Mononuclear cell (primary cell): ENCODE results near the gene ZBED5. TPM values are rescaled to one million over a fixed set of nuclear protein-coding genes. Genes with fewer than 3 reads are reported as not detected.
"Not testable (repeated sequence)": the region's sequence is repeated elsewhere in the genome, so short reads cannot be mapped to it uniquely, and the experiment has no call there.

Source experiments
- H3K27me3 ChIP-seq: 2 replicates; pipeline ENCODE4 v1.6.0; 2011; ENCODE audit warnings: low read length, control low read depth; ENCODE audit not compliant: insufficient read depth
- H3K4me1 ChIP-seq: 2 replicates; pipeline ENCODE4 v1.5.1; 2011; ENCODE audit warnings: mild to moderate bottlenecking, low read length, control low read depth; ENCODE audit not compliant: insufficient read depth
- H3K4me3 ChIP-seq: 2 replicates; pipeline ENCODE4 v1.5.1; 2011; ENCODE audit warnings: mild to moderate bottlenecking, low read length, moderate library complexity
- H3K9me3 ChIP-seq: 2 replicates; pipeline ENCODE4 v1.5.1; 2011; ENCODE audit warnings: low read depth, mild to moderate bottlenecking, control low read depth, low read length
- total RNA-seq: library from RNA; depleted of rRNA; stranded (reverse); fragments of >200 nt; gene quantifications from one replicate; pipeline ENCODE4 v1.2.3, GENCODE V29; 2012

Gene ZBED5
- total RNA-seq, 1 donor, result 47.3 TPM

- H3K4me3 ChIP-seq, result no peak overlapping the region
Observed at GRCh38 chr11:10861799-10862198, 3.9 kb upstream of the ZBED5 start.

GRCh38 chr11:10861047-10861446, 3.2 kb upstream of the ZBED5 start:
- Histone ChIP-seq H3K9me3 (no peaks in the 10 kb centered on the region), H3K27me3 (no peaks in the 10 kb centered on the region), H3K4me1 (peaks cover 24% of the 10 kb centered on the region), H3K4me3 (no peak overlapping the region)

More at GRCh38 chr11:10861799-10862198, 3.9 kb upstream of the ZBED5 start:
- Histone ChIP-seq H3K4me1 (peaks cover 16% of the 10 kb centered on the region), H3K9me3 (no peaks in the 10 kb centered on the region), H3K27me3 (no peaks in the 10 kb centered on the region)

- no peaks in the 10 kb centered on the region for H3K9me3 ChIP-seq
- H3K27me3 ChIP-seq, result no peaks in the 10 kb centered on the region
- H3K4me3 ChIP-seq, result peak overlapping the region; percentile 87
- peaks cover 26% of the 10 kb centered on the region for H3K4me1 ChIP-seq
Observed at GRCh38 chr11:10858439-10859325, 829 bp upstream of the ZBED5 start.

- H3K27me3 ChIP-seq, result no peaks in the 10 kb centered on the region
- H3K4me3 ChIP-seq, result peak overlapping the region; percentile 87
- peaks cover 26% of the 10 kb centered on the region for H3K4me1 ChIP-seq
- no peaks in the 10 kb centered on the region for H3K9me3 ChIP-seq
Observed at GRCh38 chr11:10857459-10857708, 469 bp downstream of the ZBED5 start.

GRCh38 chr11:10856689-10857458, 979 bp downstream of the ZBED5 start:
- Histone ChIP-seq H3K9me3 (no peaks in the 10 kb centered on the region), H3K27me3 (no peaks in the 10 kb centered on the region), H3K4me1 (peaks cover 26% of the 10 kb centered on the region), H3K4me3 (peak overlapping the region; percentile 87)

- H3K9me3 ChIP-seq, result no peaks in the 10 kb centered on the region
- peaks cover 26% of the 10 kb centered on the region for H3K4me1 ChIP-seq
- no peak overlapping the region for H3K4me3 ChIP-seq
- no peaks in the 10 kb centered on the region for H3K27me3 ChIP-seq
Observed at GRCh38 chr11:10855295-10855694, 2.6 kb downstream of the ZBED5 start.

- Histone ChIP-seq H3K9me3 (no peaks in the 10 kb centered on the region), H3K27me3 (no peaks in the 10 kb centered on the region), H3K4me3 (no peak overlapping the region), H3K4me1 (no peaks in the 10 kb centered on the region)
Observed at GRCh38 chr11:10847960-10848860, 9.6 kb downstream of the ZBED5 start.

- H3K9me3 ChIP-seq, result no peaks in the 10 kb centered on the region
- no peak overlapping the region for H3K4me3 ChIP-seq
- H3K4me1 ChIP-seq, result no peaks in the 10 kb centered on the region
- no peaks in the 10 kb centered on the region for H3K27me3 ChIP-seq
Observed at GRCh38 chr11:10846660-10847059, 11.2 kb downstream of the ZBED5 start.

- H3K4me1 ChIP-seq, result no peaks in the 10 kb centered on the region
- H3K4me3 ChIP-seq, result no peak overlapping the region
- H3K9me3 ChIP-seq, result no peaks in the 10 kb centered on the region
- no peaks in the 10 kb centered on the region for H3K27me3 ChIP-seq
Observed at GRCh38 chr11:10845589-10845988, 12.3 kb downstream of the ZBED5 start.

GRCh38 chr11:10844796-10845195, 13.1 kb downstream of the ZBED5 start:
- Histone ChIP-seq H3K4me3 (no peak overlapping the region), H3K9me3 (no peaks in the 10 kb centered on the region), H3K27me3 (no peaks in the 10 kb centered on the region), H3K4me1 (no peaks in the 10 kb centered on the region)

- Histone ChIP-seq H3K9me3 (no peaks in the 10 kb centered on the region), H3K4me1 (no peaks in the 10 kb centered on the region), H3K4me3 (no peak overlapping the region), H3K27me3 (no peaks in the 10 kb centered on the region)
Observed at GRCh38 chr11:10844356-10844755, 13.5 kb downstream of the ZBED5 start.

GRCh38 chr11:10838881-10839280, 19.0 kb downstream of the ZBED5 start:
- Histone ChIP-seq H3K9me3 (no peaks in the 10 kb centered on the region), H3K4me3 (no peak overlapping the region), H3K4me1 (no peaks in the 10 kb centered on the region), H3K27me3 (no peaks in the 10 kb centered on the region)

GRCh38 chr11:10838083-10838482, 19.8 kb downstream of the ZBED5 start:
- no peak overlapping the region for H3K4me3 ChIP-seq
- H3K27me3 ChIP-seq, result no peaks in the 10 kb centered on the region
- H3K4me1 ChIP-seq, result no peaks in the 10 kb centered on the region
- no peaks in the 10 kb centered on the region for H3K9me3 ChIP-seq

- H3K27me3 ChIP-seq, H3K4me3 ChIP-seq, H3K9me3 ChIP-seq, H3K4me1 ChIP-seq: not testable (repeated sequence)
Observed at GRCh38 chr11:10836884-10837283, 21.0 kb downstream of the ZBED5 start.

GRCh38 chr11:10829139-10829538, 28.7 kb downstream of the ZBED5 start:
- no peaks in the 10 kb centered on the region for H3K27me3 ChIP-seq
- H3K4me3 ChIP-seq, result no peak overlapping the region
- H3K9me3 ChIP-seq, result no peaks in the 10 kb centered on the region
- peaks cover 9% of the 10 kb centered on the region for H3K4me1 ChIP-seq
